Uterus (tissue), 2 donors: ENCODE data around the gene ZBTB8A.

Source experiments
- CTCF ChIP-seq, 4 experiments: fragments of 200-600 bp in 2 of 4; fragments of 450-650 bp in 2 of 4; sonication (generic) in 2 of 4; IDR thresholded peaks; one replicate each; pipeline ENCODE4 v1.5.1; 2016 to 2019; ENCODE audit warnings: antibody characterized with exemption in 4 of 4, mild to moderate bottlenecking in 2 of 4, moderate library complexity in 1 of 4
- POLR2A ChIP-seq, 2 donors: fragments of 450-650 bp; IDR thresholded peaks; one replicate each; pipeline ENCODE4 v1.6.1; 2016; ENCODE audit warnings: antibody characterized with exemption in 2 of 2, mild to moderate bottlenecking in 1 of 2, moderate library complexity in 1 of 2

GRCh38 chr1:32600034-32600433 is 60.8 kb downstream of the ZBTB8A start:
- TF ChIP-seq POLR2A (IDR thresholded peaks at IDR 0.05) (no peak), CTCF (IDR thresholded peaks at IDR 0.05) (no peak)
